Neural cell (in vitro differentiated cells): ENCODE data around the gene TNKS2. TPM values are rescaled to one million over a fixed set of nuclear protein-coding genes. Genes with fewer than 3 reads are reported as not detected.

Experiments
- H2AFZ ChIP-seq: fragments of 200-600, 300-800 bp; sonication (generic), shearing (Covaris generic); 2 replicates; pipeline ENCODE4 v1.6.0; 2014; ENCODE audit warnings: low read depth, mild to moderate bottlenecking, antibody characterized with exemption, low read length, moderate library complexity
- H3F3A ChIP-seq: fragments of 200-600 bp; shearing (Covaris generic); 2 replicates; pipeline ENCODE4 v1.6.1; 2016; ENCODE audit warnings: mild to moderate bottlenecking, moderate library complexity, mixed read lengths, antibody characterized with exemption, low read length; ENCODE audit not compliant: insufficient read depth, poor library complexity, severe bottlenecking
- H3K27ac ChIP-seq: fragments of 200-600, 300-800 bp; sonication (generic), shearing (Covaris generic); 2 replicates; pipeline ENCODE4 v1.5.1; 2014; ENCODE audit warnings: mild to moderate bottlenecking, low read length, moderate library complexity
- H3K27me3 ChIP-seq: fragments of 300-800, 200-600 bp; sonication (generic), shearing (Covaris generic); 2 replicates; pipeline ENCODE4 v1.6.0; 2014; ENCODE audit warnings: mild to moderate bottlenecking, low read depth, low read length, moderate library complexity; ENCODE audit not compliant: insufficient read depth
- H3K36me3 ChIP-seq: fragments of 300-800, 200-600 bp; sonication (generic), shearing (Covaris generic); 2 replicates; pipeline ENCODE4 v1.5.1; 2014; ENCODE audit warnings: mild to moderate bottlenecking, antibody characterized with exemption, low read length, moderate library complexity; ENCODE audit not compliant: insufficient read depth
- H3K4me2 ChIP-seq: fragments of 300-800, 200-600 bp; sonication (generic), shearing (Covaris generic); 2 replicates; pipeline ENCODE4 v1.6.0; 2014; ENCODE audit warnings: mild to moderate bottlenecking, low read length
- H3K4me3 ChIP-seq: fragments of 300-800, 200-600 bp; sonication (generic), shearing (Covaris generic); 2 replicates; pipeline ENCODE4 v1.5.1; 2014; ENCODE audit warnings: mild to moderate bottlenecking, low read length, moderate library complexity
- H3K79me2 ChIP-seq: fragments of 200-600 bp; shearing (Covaris generic); replicated peaks from 2 replicates; pipeline ENCODE4 v1.6.0; 2014; ENCODE audit warnings: mild to moderate bottlenecking, low read length, moderate library complexity; ENCODE audit not compliant: insufficient read depth
- H3K9ac ChIP-seq: fragments of 300-800, 200-600 bp; sonication (generic), shearing (Covaris generic); 2 replicates; pipeline ENCODE4 v1.6.1; 2016; ENCODE audit warnings: mild to moderate bottlenecking, low read length, mixed read lengths
- H3K9me2 ChIP-seq: fragments of 200-600 bp; shearing (Covaris generic); 2 replicates; pipeline ENCODE4 v1.6.1; 2016; ENCODE audit warnings: mild to moderate bottlenecking, low read length, mixed read lengths; ENCODE audit not compliant: insufficient read depth
- H3K9me3 ChIP-seq: fragments of 200-600, 300-800 bp; sonication (generic), shearing (Covaris generic); 2 replicates; pipeline ENCODE4 v1.6.1; 2016; ENCODE audit warnings: mild to moderate bottlenecking, mixed run types, low read length, moderate library complexity, mixed read lengths
- H4K20me1 ChIP-seq: fragments of 200-600 bp; shearing (Covaris generic); 2 replicates; pipeline ENCODE4 v1.6.1; 2016; ENCODE audit warnings: mild to moderate bottlenecking, mixed run types; ENCODE audit not compliant: insufficient read depth
- CTCF ChIP-seq: fragments of 450-650 bp; IDR thresholded peaks from 2 replicates; pipeline ENCODE4 v1.5.1; 2014; ENCODE audit warnings: antibody characterized with exemption, mild to moderate bottlenecking, moderate library complexity; ENCODE audit not compliant: poor library complexity, severe bottlenecking
- EP300 ChIP-seq: fragments of 450-650 bp; conservative IDR thresholded peaks from 2 replicates; pipeline ENCODE4 v1.6.1; 2014; ENCODE audit warnings: antibody characterized with exemption, mild to moderate bottlenecking, moderate library complexity; ENCODE audit not compliant: poor library complexity, severe bottlenecking
- EZH2 ChIP-seq: fragments of 200-600, 300-800 bp; shearing (Covaris generic), sonication (generic); IDR thresholded peaks from 2 replicates; pipeline ENCODE4 v1.6.1; 2014; ENCODE audit warnings: antibody characterized with exemption, low read length, borderline replicate concordance, mild to moderate bottlenecking; ENCODE audit not compliant: insufficient read depth, poor library complexity, severe bottlenecking
- MXI1 ChIP-seq: fragments of 450-650 bp; conservative IDR thresholded peaks from 2 replicates; pipeline ENCODE4 v1.6.1; 2014; ENCODE audit warnings: antibody characterized with exemption, mild to moderate bottlenecking; ENCODE audit not compliant: poor library complexity, severe bottlenecking
- POLR2AphosphoS5 ChIP-seq: IDR thresholded peaks from 2 replicates; pipeline ENCODE4 v1.6.1; 2012
- RAD21 ChIP-seq: fragments of 450-650 bp; conservative IDR thresholded peaks from 2 replicates; pipeline ENCODE4 v1.6.1; 2014; ENCODE audit warnings: antibody characterized with exemption, mild to moderate bottlenecking, moderate library complexity
- REST ChIP-seq: IDR thresholded peaks from 2 replicates; pipeline ENCODE4 v1.6.1; 2012; ENCODE audit warnings: borderline replicate concordance
- SMC3 ChIP-seq: fragments of 450-650 bp; conservative IDR thresholded peaks from 2 replicates; pipeline ENCODE4 v1.6.1; 2014; ENCODE audit warnings: antibody characterized with exemption, mild to moderate bottlenecking, moderate library complexity; ENCODE audit not compliant: poor library complexity
- TAF1 ChIP-seq: IDR thresholded peaks from 2 replicates; pipeline ENCODE4 v1.6.1; 2012; ENCODE audit warnings: low read depth
- polyA plus RNA-seq: library from polyadenylated mRNA; depleted of rRNA; stranded (reverse); fragments of >200 nt; gene quantifications from 2 replicates; pipeline ENCODE4 v1.2.3, GENCODE V29; 2014

TNKS2 gene
- polyA plus RNA-seq, 1 donor from 2014 or later, result 28.0 TPM

GRCh38 chr10:91907914-91908336 lies 109.7 kb downstream of the TNKS2 start:
- H2AFZ ChIP-seq, result peak overlapping the region; percentile 46
- no peaks in the 10 kb centered on the region for H4K20me1 ChIP-seq
- H3K27me3 ChIP-seq, result no peaks in the 10 kb centered on the region
- no peaks in the 10 kb centered on the region for H3K36me3 ChIP-seq
- H3K4me2 ChIP-seq, result peak overlapping the region; percentile 70
- peak overlapping the region; percentile 74 for H3K9ac ChIP-seq
- H3K9me2 ChIP-seq, result no peaks in the 10 kb centered on the region
- TF ChIP-seq RAD21 (no peak), SMC3 (no peak), EZH2 (no peak), CTCF (no peak), TAF1 (no peak), REST (no peak), EP300 (no peak), POLR2AphosphoS5 (no peak), MXI1 (no peak)
- peaks cover 18% of the 10 kb centered on the region for H3K79me2 ChIP-seq
- H3K27ac ChIP-seq, result peak overlapping the region; percentile 76
- no peaks in the 10 kb centered on the region for H3K9me3 ChIP-seq
- peak overlapping the region; percentile 84 for H3K4me3 ChIP-seq
- peaks cover 2% of the 10 kb centered on the region for H3F3A ChIP-seq

- H3K4me3 ChIP-seq, result peak overlapping the region; percentile 84
- H3K79me2 ChIP-seq, result peaks cover 18% of the 10 kb centered on the region
- H3K27ac ChIP-seq, result peak overlapping the region; percentile 76
- H3K27me3 ChIP-seq, result no peaks in the 10 kb centered on the region
- H3K9me2 ChIP-seq, result no peaks in the 10 kb centered on the region
- H3K4me2 ChIP-seq, result peak overlapping the region; percentile 99
- no peaks in the 10 kb centered on the region for H3K9me3 ChIP-seq
- H4K20me1 ChIP-seq, result no peaks in the 10 kb centered on the region
- H2AFZ ChIP-seq, result peak overlapping the region; percentile 60
- TF ChIP-seq REST (no peak), POLR2AphosphoS5 (peak; percentile 74), RAD21 (peak; percentile 54), SMC3 (peak; percentile 66), CTCF (peak; percentile 87), TAF1 (peak; percentile 45), MXI1 (peak; percentile 96), EZH2 (no peak), EP300 (peak; percentile 27)
- H3K9ac ChIP-seq, result peak overlapping the region; percentile 74
- no peaks in the 10 kb centered on the region for H3K36me3 ChIP-seq
- H3F3A ChIP-seq, result peaks cover 2% of the 10 kb centered on the region
Observed at GRCh38 chr10:91908337-91909116, 110.3 kb downstream of the TNKS2 start.
